MM.1S (cell line): Measurements from ENCODE around the gene RRN3.
A peak's percentile ranks its signal among the peaks of the same experiment; 100 is the strongest.

Source experiments
- DNase-seq: peaks from one replicate; pipeline ENCODE4 v3.0.0-alpha.2; 2015
- H2AFZ ChIP-seq: fragments of 300-600 bp; sonication (generic); 2 replicates; pipeline ENCODE4 v1.6.0; 2016; ENCODE audit warnings: antibody characterized with exemption, low read length
- H3F3A ChIP-seq: fragments of 300-600 bp; sonication (generic); 2 replicates; pipeline ENCODE4 v1.6.1; 2016; ENCODE audit warnings: mild to moderate bottlenecking, antibody characterized with exemption, low read length, moderate library complexity, mixed read lengths; ENCODE audit not compliant: insufficient read depth
- H3K27ac ChIP-seq: fragments of 300-600 bp; sonication (generic); 2 replicates; pipeline ENCODE4 v1.5.1; 2016; ENCODE audit warnings: mild to moderate bottlenecking, low read length
- H3K27me3 ChIP-seq: fragments of 300-600 bp; sonication (generic); replicated peaks from 2 replicates; pipeline ENCODE4 v1.6.0; 2016; ENCODE audit warnings: low read length; ENCODE audit not compliant: insufficient read depth
- H3K36me3 ChIP-seq: fragments of 300-600 bp; sonication (generic); replicated peaks from 2 replicates; pipeline ENCODE4 v1.6.1; 2016; ENCODE audit warnings: mild to moderate bottlenecking, low read length, mixed read lengths; ENCODE audit not compliant: insufficient read depth
- H3K4me1 ChIP-seq: fragments of 300-600 bp; sonication (generic); 2 replicates; pipeline ENCODE4 v1.6.1; 2016; ENCODE audit warnings: low read length, mixed read lengths
- H3K4me2 ChIP-seq: fragments of 300-600 bp; sonication (generic); 2 replicates; pipeline ENCODE4 v1.6.0; 2016; ENCODE audit warnings: low read depth, low read length
- H3K4me3 ChIP-seq: fragments of 300-600 bp; sonication (generic); 2 replicates; pipeline ENCODE4 v1.5.1; 2016; ENCODE audit warnings: low read length, mixed read lengths
- H3K79me2 ChIP-seq: fragments of 300-600 bp; sonication (generic); 2 replicates; pipeline ENCODE4 v1.6.1; 2016; ENCODE audit warnings: mixed run types, low read length, mixed read lengths
- H3K9ac ChIP-seq: fragments of 300-600 bp; sonication (generic); 2 replicates; pipeline ENCODE4 v1.6.1; 2016; ENCODE audit warnings: low read length, mixed read lengths
- H3K9me2 ChIP-seq: fragments of 300-600 bp; sonication (generic); replicated peaks from 2 replicates; pipeline ENCODE4 v1.6.1; 2016; ENCODE audit warnings: mild to moderate bottlenecking, low read length, mixed read lengths; ENCODE audit not compliant: insufficient read depth
- H3K9me3 ChIP-seq: fragments of 300-600 bp; sonication (generic); replicated peaks from 2 replicates; pipeline ENCODE4 v1.6.1; 2016; ENCODE audit warnings: mild to moderate bottlenecking, low read length, mixed read lengths; ENCODE audit not compliant: insufficient read depth
- H4K20me1 ChIP-seq: fragments of 300-600 bp; sonication (generic); 2 replicates; pipeline ENCODE4 v1.6.1; 2016; ENCODE audit warnings: mild to moderate bottlenecking, low read length, moderate library complexity, mixed read lengths; ENCODE audit not compliant: insufficient read depth
- EZH2 ChIP-seq: fragments of 300-600 bp; sonication (generic); optimal IDR thresholded peaks from 2 replicates; pipeline ENCODE3; 2017; ENCODE audit warnings: low read depth, mild to moderate bottlenecking, antibody characterized with exemption, low read length, mixed read lengths
- EZH2phosphoT487 ChIP-seq: fragments of 300-600 bp; sonication (generic); IDR thresholded peaks from 2 replicates; pipeline ENCODE4 v1.6.1; 2018; ENCODE audit warnings: antibody characterized with exemption, low read length
- TF ChIP-seq, protein P1 (sequence below): fragments of 300-600 bp; sonication (generic); IDR thresholded peaks from 2 replicates; pipeline ENCODE4 v1.5.1; 2016; ENCODE audit warnings: antibody characterized with exemption, low read length, mixed read lengths

Gene RRN3

DNA sequence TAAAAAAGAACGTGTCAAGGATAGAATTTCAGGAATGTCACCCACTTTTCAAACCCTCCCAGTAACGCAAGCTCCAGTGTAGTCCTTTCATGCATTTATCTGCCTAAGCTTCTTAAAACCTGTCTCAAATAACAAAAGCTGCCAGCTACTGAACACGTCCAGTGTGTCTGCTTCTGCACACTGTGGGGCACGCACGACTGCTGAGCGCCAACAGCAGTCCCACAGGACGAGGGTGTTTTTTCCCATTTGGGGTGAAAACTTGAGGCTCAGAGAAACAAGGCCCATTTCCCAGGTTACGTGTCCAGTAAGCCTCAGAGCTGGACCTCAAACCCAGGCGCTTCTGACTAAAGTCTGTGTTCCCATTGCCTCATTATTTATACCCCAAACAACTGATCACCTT lies 55.4 kb downstream of the RRN3 start:
- no peaks in the 10 kb centered on the region for H3K79me2 ChIP-seq
- no peak overlapping the region for H2AFZ ChIP-seq
- no peaks in the 10 kb centered on the region for H3F3A ChIP-seq
- no peaks in the 10 kb centered on the region for H3K9me2 ChIP-seq
- no peak for TF ChIP-seq EZH2phosphoT487
- no peak for TF ChIP-seq EZH2
- H3K4me2 ChIP-seq: no peak overlapping the region
- H3K27me3 ChIP-seq: no peaks in the 10 kb centered on the region
- H3K36me3 ChIP-seq: peaks cover 6% of the 10 kb centered on the region; the same call in 1 of the 2 replicates
- H3K4me1 ChIP-seq: no peaks in the 10 kb centered on the region
- H3K9me3 ChIP-seq: no peaks in the 10 kb centered on the region
- H4K20me1 ChIP-seq: no peaks in the 10 kb centered on the region
- H3K4me3 ChIP-seq: no peak overlapping the region
- no peak overlapping the region for H3K27ac ChIP-seq
- no peak overlapping the region for H3K9ac ChIP-seq
- DNase-seq: no peak

DNA sequence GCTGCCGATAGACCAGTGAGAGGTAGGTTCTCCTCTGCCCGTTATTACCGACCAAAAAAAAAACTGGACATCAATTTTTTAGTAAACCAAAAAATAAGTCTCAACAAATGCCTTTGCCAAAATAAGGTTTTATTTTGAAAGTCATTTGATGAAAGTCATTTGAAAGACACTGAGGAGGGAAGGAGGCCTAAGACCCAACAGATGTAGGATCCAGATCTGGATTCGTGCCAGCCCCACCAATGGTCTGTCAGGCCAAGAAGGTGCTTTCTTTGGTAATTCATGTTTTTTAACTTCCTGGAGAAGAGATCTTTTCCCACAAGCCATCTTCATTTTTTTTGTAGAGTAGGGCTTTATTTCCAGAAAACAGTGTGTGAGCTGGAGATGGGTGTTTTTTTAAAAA lies 56.3 kb downstream of the RRN3 start:
- H3K4me2 ChIP-seq: no peak overlapping the region
- H3K79me2 ChIP-seq: no peaks in the 10 kb centered on the region
- H2AFZ ChIP-seq: no peak overlapping the region
- no peak for TF ChIP-seq EZH2phosphoT487
- TF ChIP-seq, protein P1, sequence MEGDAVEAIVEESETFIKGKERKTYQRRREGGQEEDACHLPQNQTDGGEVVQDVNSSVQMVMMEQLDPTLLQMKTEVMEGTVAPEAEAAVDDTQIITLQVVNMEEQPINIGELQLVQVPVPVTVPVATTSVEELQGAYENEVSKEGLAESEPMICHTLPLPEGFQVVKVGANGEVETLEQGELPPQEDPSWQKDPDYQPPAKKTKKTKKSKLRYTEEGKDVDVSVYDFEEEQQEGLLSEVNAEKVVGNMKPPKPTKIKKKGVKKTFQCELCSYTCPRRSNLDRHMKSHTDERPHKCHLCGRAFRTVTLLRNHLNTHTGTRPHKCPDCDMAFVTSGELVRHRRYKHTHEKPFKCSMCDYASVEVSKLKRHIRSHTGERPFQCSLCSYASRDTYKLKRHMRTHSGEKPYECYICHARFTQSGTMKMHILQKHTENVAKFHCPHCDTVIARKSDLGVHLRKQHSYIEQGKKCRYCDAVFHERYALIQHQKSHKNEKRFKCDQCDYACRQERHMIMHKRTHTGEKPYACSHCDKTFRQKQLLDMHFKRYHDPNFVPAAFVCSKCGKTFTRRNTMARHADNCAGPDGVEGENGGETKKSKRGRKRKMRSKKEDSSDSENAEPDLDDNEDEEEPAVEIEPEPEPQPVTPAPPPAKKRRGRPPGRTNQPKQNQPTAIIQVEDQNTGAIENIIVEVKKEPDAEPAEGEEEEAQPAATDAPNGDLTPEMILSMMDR: no peak
- TF ChIP-seq EZH2: no peak
- H3K4me1 ChIP-seq: no peaks in the 10 kb centered on the region
- peaks cover 6% of the 10 kb centered on the region; the same call in 1 of the 2 replicates for H3K36me3 ChIP-seq
- DNase-seq: no peak
- H3K27ac ChIP-seq: no peak overlapping the region
- H3K9me3 ChIP-seq: no peaks in the 10 kb centered on the region
- H3K9ac ChIP-seq: no peak overlapping the region
- no peaks in the 10 kb centered on the region for H4K20me1 ChIP-seq
- no peaks in the 10 kb centered on the region for H3K9me2 ChIP-seq
- H3K4me3 ChIP-seq: no peak overlapping the region
- no peaks in the 10 kb centered on the region for H3K27me3 ChIP-seq
- H3F3A ChIP-seq: no peaks in the 10 kb centered on the region

DNA sequence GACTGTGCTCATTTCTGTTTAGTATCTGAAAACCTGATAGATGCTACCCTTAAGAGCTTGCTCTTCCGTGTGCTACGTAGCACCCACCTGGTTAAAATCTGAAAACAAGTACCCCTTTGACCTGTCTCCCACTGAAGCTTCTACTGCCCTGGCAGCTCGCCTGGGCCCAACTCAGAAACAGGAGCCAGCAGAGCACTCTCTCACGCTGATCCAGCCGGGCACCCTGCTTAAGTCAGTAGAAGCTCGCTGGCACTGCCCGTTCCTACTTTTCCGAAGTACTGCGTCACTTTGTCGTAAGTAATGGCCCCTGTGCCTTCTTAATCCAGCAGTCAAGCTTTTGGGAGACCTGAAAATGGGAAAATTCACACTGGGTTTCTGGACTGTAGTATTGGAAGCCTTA lies 57.1 kb downstream of the RRN3 start:
- Histone ChIP-seq H3K4me3 (no peak overlapping the region), H3F3A (no peaks in the 10 kb centered on the region), H3K4me2 (no peak overlapping the region), H3K9me3 (no peaks in the 10 kb centered on the region), H3K4me1 (no peaks in the 10 kb centered on the region), H3K9me2 (no peaks in the 10 kb centered on the region), H3K36me3 (peaks cover 6% of the 10 kb centered on the region; the same call in 1 of the 2 replicates), H4K20me1 (no peaks in the 10 kb centered on the region), H3K79me2 (no peaks in the 10 kb centered on the region), H3K27me3 (no peaks in the 10 kb centered on the region), H2AFZ (no peak overlapping the region), H3K9ac (no peak overlapping the region), H3K27ac (no peak overlapping the region)
- TF ChIP-seq EZH2: no peak
- TF ChIP-seq, protein P1: no peak
- TF ChIP-seq EZH2phosphoT487: no peak
- peak; percentile 1 for DNase-seq

DNA sequence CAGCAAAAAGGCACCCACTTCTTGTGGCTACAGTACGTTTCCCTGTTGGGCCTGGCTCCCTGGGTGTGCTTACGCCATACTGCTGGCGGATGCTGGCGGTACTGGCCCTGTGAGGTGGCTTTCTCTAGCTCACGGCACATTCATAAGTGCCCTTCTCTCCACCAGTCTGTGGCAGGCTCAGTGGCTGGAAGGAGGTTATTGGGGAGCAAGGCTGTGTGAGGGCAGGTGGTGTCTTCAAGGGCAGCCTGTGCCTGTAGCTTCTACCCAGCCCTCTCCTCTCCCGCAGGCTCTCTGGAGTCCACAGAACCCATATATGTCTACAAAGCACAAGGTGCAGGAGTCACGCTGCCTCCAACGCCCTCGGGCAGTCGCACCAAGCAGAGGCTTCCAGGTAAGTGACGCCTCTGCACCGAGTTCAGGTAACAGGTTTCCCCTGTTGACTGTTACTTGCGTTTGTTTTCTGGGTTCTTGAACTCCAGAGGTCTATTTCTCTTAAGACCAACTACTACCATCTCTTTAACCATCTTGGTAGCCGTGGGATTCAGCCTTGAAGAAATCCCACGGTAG lies 58.8 kb downstream of the RRN3 start:
- TF ChIP-seq EZH2phosphoT487: no peak
- TF ChIP-seq, protein P1: no peak
- TF ChIP-seq EZH2: no peak
- Histone ChIP-seq H3K27ac (no peak overlapping the region), H2AFZ (no peak overlapping the region), H3K9me2 (no peaks in the 10 kb centered on the region), H3F3A (no peaks in the 10 kb centered on the region), H3K4me2 (no peak overlapping the region), H4K20me1 (no peaks in the 10 kb centered on the region), H3K4me3 (no peak overlapping the region), H3K9ac (no peak overlapping the region), H3K79me2 (no peaks in the 10 kb centered on the region), H3K27me3 (no peaks in the 10 kb centered on the region), H3K36me3 (peaks cover 4% of the 10 kb centered on the region; the same call in 1 of the 2 replicates), H3K9me3 (no peaks in the 10 kb centered on the region), H3K4me1 (no peaks in the 10 kb centered on the region)
- DNase-seq: peak; percentile 3
